HG02981 (cell line): Measurements from ENCODE around the gene ZNF775.

Experiments used
- ATAC-seq: cut with Tn5 transposase; IDR thresholded peaks from one replicate; pipeline ENCODE4 v1.9.1; 2021; ENCODE audit warnings: mild to moderate bottlenecking, moderate library complexity; ENCODE audit not compliant: unreplicated experiment

The ZNF775 gene

GRCh38 chr7:150368096-150368883 is 10.8 kb upstream of the ZNF775 start, which contains the start of gene REPIN1:
REPIN1 (plus strand) TSS chr7:150368822; CDS start chr7:150369712, 890 bp downstream.
- peak; percentile 47 for ATAC-seq

- peak; percentile 50 for ATAC-seq
Observed at GRCh38 chr7:150368884-150369747, 10.0 kb upstream of the ZNF775 start.

DNA sequence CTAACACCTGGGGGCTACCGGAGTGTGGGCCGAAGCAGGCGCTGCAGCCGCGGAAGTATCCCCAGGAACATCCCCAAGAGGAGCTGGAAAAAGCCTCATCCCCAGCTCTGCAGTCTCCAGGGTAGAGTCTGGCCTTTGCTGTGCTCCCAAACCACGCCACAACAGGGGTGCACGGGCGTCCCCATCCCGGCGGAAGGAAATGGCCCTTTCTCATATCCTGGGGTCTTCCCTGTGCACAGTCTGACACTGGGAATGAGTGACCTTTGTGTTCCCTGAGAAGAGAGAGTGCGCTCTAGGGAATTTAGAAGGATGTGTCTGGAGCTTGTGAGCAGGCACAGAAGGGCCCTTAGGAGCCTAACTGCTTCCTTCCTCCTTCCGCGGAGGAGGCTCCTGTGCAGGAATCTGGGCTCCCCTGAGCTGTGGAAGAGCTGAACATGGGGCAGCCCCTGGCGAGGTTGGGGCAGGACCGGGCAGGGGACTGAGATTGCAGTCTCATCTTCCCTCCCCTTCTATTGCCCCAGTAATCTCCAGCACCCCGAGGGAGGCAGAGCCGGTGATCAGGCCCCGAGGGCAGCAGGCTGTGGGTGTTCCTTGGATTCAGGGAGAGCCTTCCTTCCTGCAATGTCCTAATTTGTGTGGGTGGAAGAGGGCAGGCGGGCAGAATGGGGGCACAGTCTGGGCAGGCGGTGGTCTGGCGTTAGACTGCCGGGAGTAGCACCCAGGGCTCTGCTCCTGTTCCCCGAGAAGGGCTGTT is 9.2 kb upstream of the ZNF775 start:
- ATAC-seq: no peak

DNA sequence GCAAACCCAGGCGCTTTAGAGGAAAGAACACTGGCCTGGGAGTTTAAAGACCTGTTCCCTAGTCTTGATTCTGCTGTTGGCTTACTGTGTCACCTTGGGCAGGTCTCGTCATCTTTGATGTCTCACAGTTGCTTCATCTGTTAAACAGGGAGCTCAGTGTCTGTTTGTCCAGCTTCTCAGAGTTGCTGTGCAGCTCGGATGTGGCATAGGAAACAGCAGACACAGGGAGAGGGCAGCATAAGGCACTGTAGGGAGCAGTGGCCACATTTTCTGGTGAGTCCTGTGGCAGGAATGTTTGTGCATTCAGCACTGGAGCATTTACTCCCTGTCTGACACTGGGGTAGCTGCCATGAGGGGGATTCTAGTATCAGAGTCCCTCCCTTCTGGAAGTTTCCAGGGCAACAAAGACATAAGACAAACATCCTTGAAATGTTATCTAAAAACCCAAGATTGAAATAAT is 8.5 kb upstream of the ZNF775 start:
- ATAC-seq: no peak

DNA sequence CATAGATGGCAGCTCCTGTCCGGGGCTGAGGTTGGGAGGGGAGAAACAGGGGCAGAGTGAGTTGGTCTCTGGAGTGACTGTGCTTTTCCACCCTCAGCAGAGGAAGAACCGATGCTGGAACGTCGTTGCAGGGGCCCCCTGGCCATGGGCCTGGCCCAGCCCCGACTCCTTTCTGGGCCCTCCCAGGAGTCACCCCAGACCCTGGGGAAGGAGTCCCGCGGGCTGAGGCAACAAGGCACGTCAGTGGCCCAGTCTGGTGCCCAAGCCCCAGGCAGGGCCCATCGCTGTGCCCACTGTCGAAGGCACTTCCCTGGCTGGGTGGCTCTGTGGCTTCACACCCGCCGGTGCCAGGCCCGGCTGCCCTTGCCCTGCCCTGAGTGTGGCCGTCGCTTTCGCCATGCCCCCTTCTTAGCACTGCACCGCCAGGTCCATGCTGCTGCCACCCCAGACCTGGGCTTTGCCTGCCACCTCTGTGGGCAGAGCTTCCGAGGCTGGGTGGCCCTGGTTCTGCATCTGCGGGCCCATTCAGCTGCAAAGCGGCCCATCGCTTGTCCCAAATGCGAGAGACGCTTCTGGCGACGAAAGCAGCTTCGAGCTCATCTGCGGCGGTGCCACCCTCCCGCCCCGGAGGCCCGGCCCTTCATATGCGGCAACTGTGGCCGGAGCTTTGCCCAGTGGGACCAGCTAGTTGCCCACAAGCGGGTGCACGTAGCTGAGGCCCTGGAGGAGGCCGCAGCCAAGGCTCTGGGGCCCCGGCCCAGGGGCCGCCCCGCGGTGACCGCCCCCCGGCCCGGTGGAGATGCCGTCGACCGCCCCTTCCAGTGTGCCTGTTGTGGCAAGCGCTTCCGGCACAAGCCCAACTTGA is 7.8 kb upstream of the ZNF775 start:
- no peak for ATAC-seq

- no peak for ATAC-seq
Observed at GRCh38 chr7:150371996-150372270, 7.2 kb upstream of the ZNF775 start.

GRCh38 chr7:150372271-150373048 is 6.7 kb upstream of the ZNF775 start:
- ATAC-seq: no peak

DNA sequence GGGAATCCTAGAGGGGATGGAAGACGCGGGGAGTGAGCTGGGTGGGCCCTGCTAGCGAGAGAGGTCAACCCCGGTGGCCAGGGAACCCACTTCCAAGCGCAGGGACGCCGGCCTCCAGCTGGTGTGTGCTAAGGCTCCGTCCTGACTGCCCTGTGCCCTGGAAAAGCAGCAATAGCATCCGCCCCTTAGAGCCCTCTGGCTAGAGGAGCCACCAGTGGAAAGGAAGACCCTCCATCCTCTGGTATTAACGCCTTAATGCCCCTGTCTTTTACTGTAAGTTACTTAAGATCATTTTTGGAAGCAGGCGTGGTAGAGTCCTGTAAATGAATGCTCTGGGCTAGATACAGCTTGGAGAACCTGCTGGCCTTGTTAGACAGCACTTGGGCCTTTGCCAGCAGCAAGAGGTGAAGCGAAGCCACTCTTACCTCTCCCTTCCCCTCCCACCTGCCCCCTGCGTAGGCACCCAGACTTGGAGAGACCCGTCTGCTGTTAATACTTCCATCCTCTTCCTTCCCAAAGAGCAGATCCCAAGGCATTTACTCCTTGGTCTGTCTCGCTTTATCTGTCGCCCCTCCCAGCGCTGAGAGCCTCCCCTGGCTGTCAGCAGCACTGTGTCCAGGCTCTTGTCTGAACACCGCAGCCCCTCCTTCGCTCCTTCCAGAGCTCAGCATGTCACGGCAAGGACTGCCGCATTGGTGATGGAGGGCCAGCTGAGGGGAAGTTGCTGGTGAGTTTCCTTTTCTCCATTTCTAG is 5.9 kb upstream of the ZNF775 start:
- ATAC-seq: no peak

- no peak for ATAC-seq
Observed at GRCh38 chr7:150374026-150374425, 5.1 kb upstream of the ZNF775 start.

DNA sequence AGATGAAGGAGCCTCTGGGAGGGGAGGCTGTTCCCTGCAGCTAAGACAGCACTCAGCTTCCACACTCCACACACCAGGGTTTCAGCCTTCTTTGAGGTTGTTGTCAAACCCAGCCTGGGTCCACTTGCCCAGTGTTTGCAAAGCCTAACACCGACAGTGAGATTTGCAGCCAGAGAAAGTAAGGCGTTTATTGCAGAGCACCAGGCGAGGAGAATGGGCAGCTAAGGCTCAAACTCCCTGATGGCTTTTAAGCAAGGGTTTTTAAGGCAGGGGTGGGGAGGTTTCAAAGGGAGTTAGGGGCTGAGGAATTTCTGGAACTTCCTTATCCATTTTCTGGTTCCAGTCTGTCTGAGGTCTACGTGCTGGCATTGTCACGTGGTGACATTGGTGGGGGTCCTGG is 4.7 kb upstream of the ZNF775 start:
- ATAC-seq: no peak

DNA sequence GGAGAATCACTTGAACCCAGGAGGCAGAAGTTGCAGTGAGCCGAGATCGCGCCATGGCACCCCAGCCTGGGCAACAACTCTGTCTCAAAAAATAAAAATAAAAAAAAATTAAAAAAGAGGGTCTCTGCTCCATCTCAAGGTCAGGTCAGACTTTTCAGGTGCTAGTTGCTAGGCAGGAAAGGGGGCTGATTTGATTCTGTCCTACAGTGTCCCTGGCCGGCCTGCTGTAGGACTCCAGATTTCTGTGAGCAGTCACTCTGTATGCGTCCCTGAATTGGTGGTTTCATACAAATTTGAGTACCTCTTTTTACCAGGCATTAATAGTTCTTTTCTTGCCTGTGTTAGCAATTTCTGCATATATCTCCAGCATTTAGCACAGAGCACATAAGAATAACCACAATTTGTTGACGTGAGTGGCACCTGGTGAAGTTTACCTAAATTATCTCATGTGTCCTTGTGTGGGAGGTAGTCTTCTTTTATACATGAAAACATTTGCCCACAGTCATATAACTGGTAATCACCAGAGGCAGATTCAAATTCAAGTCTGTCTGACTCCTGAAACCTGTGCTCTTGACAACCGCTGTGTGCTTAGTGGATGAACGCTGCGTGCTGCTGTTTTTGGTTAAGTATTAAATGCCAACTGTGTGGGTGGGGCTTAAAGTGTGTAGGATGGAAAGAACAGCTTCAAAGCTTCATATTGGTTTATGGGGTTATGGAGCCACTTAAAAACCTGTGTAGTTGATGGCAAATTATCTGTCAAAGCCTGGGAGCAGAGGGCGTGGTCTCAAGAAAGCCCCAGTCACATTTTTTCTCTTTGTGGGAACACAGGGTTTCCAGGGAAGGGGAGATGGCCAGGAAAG is 3.2 kb upstream of the ZNF775 start:
- no peak for ATAC-seq

DNA sequence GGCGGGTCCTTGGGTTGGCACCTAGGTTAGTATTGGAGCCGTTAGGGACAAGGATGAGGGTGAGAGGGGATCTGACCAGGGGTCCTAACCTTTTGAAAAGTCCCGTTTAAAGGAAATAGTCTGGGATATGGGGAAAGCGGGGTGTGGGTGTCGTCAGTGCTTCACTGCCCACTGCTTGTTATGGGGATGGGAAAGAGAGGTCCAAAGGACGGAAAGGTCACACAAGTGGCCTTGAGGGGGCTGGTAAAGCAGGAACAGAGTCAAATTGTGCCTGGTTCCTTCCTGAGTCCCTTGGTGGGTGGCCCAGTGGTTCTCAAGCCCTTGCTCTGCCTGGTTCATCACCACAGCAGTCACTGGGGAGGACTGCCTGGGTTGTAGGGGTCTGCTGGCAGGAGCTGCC is 2.6 kb upstream of the ZNF775 start:
- ATAC-seq: no peak

DNA sequence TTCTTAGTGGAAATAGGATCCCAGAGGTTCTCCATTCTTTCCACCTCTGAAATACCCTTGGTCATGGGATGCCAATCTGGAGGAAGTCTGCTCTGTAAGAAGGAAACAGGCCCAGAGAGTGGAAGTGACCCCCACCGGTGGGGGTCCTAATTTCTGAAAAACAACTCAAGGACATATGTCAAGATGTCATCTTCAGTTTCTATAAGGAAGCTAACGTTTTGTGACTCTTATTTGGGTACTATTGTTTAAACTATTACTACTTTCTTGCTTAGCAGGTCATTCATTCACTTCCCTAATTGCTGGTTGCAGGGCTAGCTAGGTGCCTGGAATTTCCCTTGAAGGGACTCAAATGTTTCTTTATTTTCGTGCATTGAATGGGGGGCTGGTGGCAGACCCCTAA is 1.9 kb upstream of the ZNF775 start:
- ATAC-seq: no peak

GRCh38 chr7:150377635-150378034 is 1.5 kb upstream of the ZNF775 start:
- no peak for ATAC-seq

- peak; percentile 23 for ATAC-seq
Observed at GRCh38 chr7:150378115-150378852, 846 bp upstream of the ZNF775 start.

GRCh38 chr7:150379441-150380379 is 580 bp downstream of the ZNF775 start:
- peak; percentile 1 for ATAC-seq
